Large intestine (tissue), 3 donors: ENCODE data around the gene PIK3R2. TPM values are rescaled to one million over a fixed set of nuclear protein-coding genes. Genes with fewer than 3 reads are reported as not detected.
A peak's percentile ranks its signal among the peaks of the same experiment; 100 is the strongest.

ENCODE experiments used
- DNase-seq, 2 donors: peaks; one replicate each; pipeline versions ENCODE4 v3.0.0 to v3.0.0-alpha.2; 2013
- H3K27ac ChIP-seq: one replicate; pipeline ENCODE4 v1.5.1; 2013; ENCODE audit warnings: low read length
- H3K27me3 ChIP-seq: 2 replicates; pipeline ENCODE4 v1.6.1; 2013; ENCODE audit warnings: low read length; ENCODE audit not compliant: control insufficient read depth, insufficient read depth
- H3K36me3 ChIP-seq: 2 replicates; pipeline ENCODE4 v1.6.1; 2013; ENCODE audit warnings: low read length; ENCODE audit not compliant: control insufficient read depth, insufficient read depth
- H3K4me1 ChIP-seq: one replicate; pipeline ENCODE4 v1.6.1; 2013; ENCODE audit warnings: low read length; ENCODE audit not compliant: control insufficient read depth, insufficient read depth
- H3K4me3 ChIP-seq: one replicate; pipeline ENCODE4 v1.5.1; 2013; ENCODE audit warnings: low read length
- H3K9me3 ChIP-seq: one replicate; pipeline ENCODE4 v1.6.1; 2013; ENCODE audit warnings: mild to moderate bottlenecking, low read depth, low read length, moderate library complexity; ENCODE audit not compliant: control insufficient read depth
- WGBS: methylation state at CpG from one replicate; pipeline ENCODE4 v1.1.5; 2013; ENCODE audit warnings: low lambda C conversion rate; ENCODE audit not compliant: insufficient coverage; 5-methylcytosine and 5-hydroxymethylcytosine counted together
- polyA plus RNA-seq: library from polyadenylated mRNA; unstranded; fragments of 120-200 nt; gene quantifications from one replicate; pipeline ENCODE4 v1.2.1, GENCODE V29; 2013

The PIK3R2 gene
- polyA plus RNA-seq, 1 donor = 67.7 TPM

- H3K4me1 ChIP-seq = peaks cover 33% of the 10 kb centered on the region
- no peaks in the 10 kb centered on the region for H3K9me3 ChIP-seq
- H3K27ac ChIP-seq = no peak overlapping the region
- H3K36me3 ChIP-seq = peaks cover 21% of the 10 kb centered on the region
- peak; percentile 75 to 78 for DNase-seq
- peaks cover 3% of the 10 kb centered on the region for H3K27me3 ChIP-seq
- H3K4me3 ChIP-seq = no peak overlapping the region
- WGBS = no CpG with 5 or more reads among the region's 9 CpGs
These were observed 39.9 kb upstream of the PIK3R2 start for GRCh38 chr19:18112989-18113478.

- WGBS = no CpG with 5 or more reads among the region's 5 CpGs
- Histone ChIP-seq H3K27me3 (peaks cover 3% of the 10 kb centered on the region), H3K9me3 (no peaks in the 10 kb centered on the region), H3K4me1 (peaks cover 32% of the 10 kb centered on the region), H3K4me3 (no peak overlapping the region), H3K27ac (no peak overlapping the region), H3K36me3 (peaks cover 21% of the 10 kb centered on the region)
- DNase-seq = no peak
These were observed 39.1 kb upstream of the PIK3R2 start for GRCh38 chr19:18113827-18114226.

GRCh38 chr19:18114483-18114882 is 38.5 kb upstream of the PIK3R2 start:
- peaks cover 30% of the 10 kb centered on the region for H3K4me1 ChIP-seq
- no peaks in the 10 kb centered on the region for H3K9me3 ChIP-seq
- H3K27me3 ChIP-seq = peaks cover 3% of the 10 kb centered on the region
- no peak overlapping the region for H3K4me3 ChIP-seq
- H3K36me3 ChIP-seq = peaks cover 21% of the 10 kb centered on the region
- DNase-seq = no peak
- WGBS = no CpG with 5 or more reads among the region's 4 CpGs
- no peak overlapping the region for H3K27ac ChIP-seq

GRCh38 chr19:18117364-18117691 is 35.6 kb upstream of the PIK3R2 start:
- H3K36me3 ChIP-seq = peaks cover 31% of the 10 kb centered on the region
- no peak overlapping the region for H3K27ac ChIP-seq
- peak overlapping the region; percentile 23 for H3K4me3 ChIP-seq
- WGBS = no CpG with 5 or more reads among the region's 11 CpGs
- no peaks in the 10 kb centered on the region for H3K9me3 ChIP-seq
- no peak for DNase-seq
- peaks cover 18% of the 10 kb centered on the region for H3K4me1 ChIP-seq
- no peaks in the 10 kb centered on the region for H3K27me3 ChIP-seq

GRCh38 chr19:18117692-18118378 is 35.1 kb upstream of the PIK3R2 start:
- peaks cover 18% of the 10 kb centered on the region for H3K4me1 ChIP-seq
- H3K9me3 ChIP-seq = no peaks in the 10 kb centered on the region
- H3K27ac ChIP-seq = no peak overlapping the region
- H3K4me3 ChIP-seq = peak overlapping the region; percentile 61
- H3K36me3 ChIP-seq = peaks cover 34% of the 10 kb centered on the region
- no peaks in the 10 kb centered on the region for H3K27me3 ChIP-seq
- peak; percentile 86 to 88 for DNase-seq
- no CpG with 5 or more reads among the region's 86 CpGs for WGBS

GRCh38 chr19:18118420-18119012 is 34.4 kb upstream of the PIK3R2 start:
- Histone ChIP-seq H3K4me3 (peak overlapping the region; percentile 61), H3K27ac (no peak overlapping the region), H3K4me1 (peaks cover 18% of the 10 kb centered on the region), H3K36me3 (peaks cover 41% of the 10 kb centered on the region), H3K27me3 (no peaks in the 10 kb centered on the region), H3K9me3 (no peaks in the 10 kb centered on the region)
- DNase-seq = no peak
- 20% methylated on average over 1 of the region's 14 CpGs for WGBS

- peak overlapping the region; percentile 61 for H3K4me3 ChIP-seq
- H3K36me3 ChIP-seq = peaks cover 43% of the 10 kb centered on the region
- no CpG with 5 or more reads among the region's 13 CpGs for WGBS
- H3K4me1 ChIP-seq = peaks cover 18% of the 10 kb centered on the region
- DNase-seq = peak in 1 of 2 donors; percentile 53
- no peaks in the 10 kb centered on the region for H3K27me3 ChIP-seq
- no peaks in the 10 kb centered on the region for H3K9me3 ChIP-seq
- no peak overlapping the region for H3K27ac ChIP-seq
These were observed 33.8 kb upstream of the PIK3R2 start for GRCh38 chr19:18119013-18119716.

- peaks cover 44% of the 10 kb centered on the region for H3K36me3 ChIP-seq
- no peak overlapping the region for H3K27ac ChIP-seq
- WGBS = no CpG with 5 or more reads among the region's 14 CpGs
- H3K4me1 ChIP-seq = peaks cover 18% of the 10 kb centered on the region
- H3K27me3 ChIP-seq = no peaks in the 10 kb centered on the region
- no peak overlapping the region for H3K4me3 ChIP-seq
- DNase-seq = no peak
- H3K9me3 ChIP-seq = no peaks in the 10 kb centered on the region
These were observed 33.3 kb upstream of the PIK3R2 start for GRCh38 chr19:18119717-18120105.

- H3K27ac ChIP-seq = no peak overlapping the region
- no peak overlapping the region for H3K4me3 ChIP-seq
- no CpG with 5 or more reads among the region's 1 CpG for WGBS
- no peaks in the 10 kb centered on the region for H3K9me3 ChIP-seq
- no peak for DNase-seq
- H3K4me1 ChIP-seq = peaks cover 18% of the 10 kb centered on the region
- H3K36me3 ChIP-seq = peaks cover 44% of the 10 kb centered on the region
- H3K27me3 ChIP-seq = no peaks in the 10 kb centered on the region
These were observed 32.8 kb upstream of the PIK3R2 start for GRCh38 chr19:18120127-18120526.

GRCh38 chr19:18121166-18121565 is 31.8 kb upstream of the PIK3R2 start:
- H3K27me3 ChIP-seq = no peaks in the 10 kb centered on the region
- WGBS = no CpG with 5 or more reads among the region's 5 CpGs
- H3K4me1 ChIP-seq = peaks cover 18% of the 10 kb centered on the region
- no peak for DNase-seq
- H3K9me3 ChIP-seq = no peaks in the 10 kb centered on the region
- H3K27ac ChIP-seq = no peak overlapping the region
- H3K36me3 ChIP-seq = peaks cover 43% of the 10 kb centered on the region
- H3K4me3 ChIP-seq = no peak overlapping the region
